Naive thymus-derived CD4-positive, alpha-beta T cell (primary cell): ENCODE results near the gene CREBBP. TPM values are rescaled to one million over a fixed set of nuclear protein-coding genes. Genes with fewer than 3 reads are reported as not detected.

Experiments
- ATAC-seq: fragments of 150-1000 bp; cut with Tn5 transposase; 2 replicates; pipeline ENCODE4 v1.10.0; 2021; ENCODE audit warnings: mild to moderate bottlenecking, moderate library complexity
- CTCF ChIA-PET: fragments of 350-600 bp; sonication (Branson Sonifier 250); formaldehyde crosslinking; loops from one replicate; lab custom pipeline; 2021; ENCODE audit warnings: antibody characterized with exemption; lab: Charles Lee
- POLR2A ChIA-PET: fragments of 350-600 bp; sonication (Branson Sonifier 250); formaldehyde crosslinking; loops from one replicate; lab custom pipeline; 2021; ENCODE audit warnings: antibody characterized with exemption, inconsistent platforms; lab: Charles Lee
- DNase-seq, 9 donors: peaks; one replicate each; pipeline versions ENCODE4 v3.0.0 to v3.0.0-alpha.2; 2020 to 2022; ENCODE audit warnings: mixed read lengths in 1 of 9
- H3K27ac ChIP-seq: one replicate; pipeline ENCODE4 v1.7.0; 2013; ENCODE audit warnings: mild to moderate bottlenecking, low read depth, low read length, moderate library complexity
- H3K27me3 ChIP-seq, 2 donors: one replicate each; pipeline ENCODE4 v1.7.0; 2013; ENCODE audit warnings: low read length in 2 of 2, mild to moderate bottlenecking in 2 of 2, moderate library complexity in 2 of 2; ENCODE audit not compliant: control insufficient read depth in 2 of 2, insufficient read depth in 2 of 2
- H3K36me3 ChIP-seq, 3 experiments: 1 replicate in 2 of 3; 2 replicates in 1 of 3; pipeline ENCODE4 v1.7.0; 2013; ENCODE audit warnings: low read length in 3 of 3, mild to moderate bottlenecking in 3 of 3, moderate library complexity in 1 of 3; ENCODE audit not compliant: insufficient read depth in 3 of 3, control insufficient read depth in 2 of 3
- H3K4me1 ChIP-seq, 2 donors: one replicate each; pipeline ENCODE4 v1.7.0; 2013; ENCODE audit warnings: low read length in 2 of 2, mild to moderate bottlenecking in 2 of 2, moderate library complexity in 1 of 2; ENCODE audit not compliant: control insufficient read depth in 2 of 2, insufficient read depth in 2 of 2
- H3K4me3 ChIP-seq: 2 replicates; pipeline ENCODE4 v1.7.0; 2013; ENCODE audit warnings: mild to moderate bottlenecking, low read length
- H3K9me3 ChIP-seq, 3 experiments: 1 replicate in 2 of 3; 2 replicates in 1 of 3; pipeline ENCODE4 v1.7.0; 2013; ENCODE audit warnings: low read length in 3 of 3; ENCODE audit not compliant: control insufficient read depth in 2 of 3
- H3K27ac Mint-ChIP-seq, 9 donors: one replicate each; pipeline ENCODE4 v1.8.0; 2020 to 2022; ENCODE audit warnings: mixed read lengths in 9 of 9, mild to moderate bottlenecking in 8 of 9, moderate library complexity in 5 of 9, inconsistent platforms in 2 of 9
- H3K27me3 Mint-ChIP-seq, 5 donors: one replicate each; pipeline ENCODE4 v1.8.0; 2021 to 2022; ENCODE audit warnings: mixed read lengths in 5 of 5, mild to moderate bottlenecking in 1 of 5
- H3K36me3 Mint-ChIP-seq, 5 donors: one replicate each; pipeline ENCODE4 v1.8.0; 2020 to 2022; ENCODE audit warnings: mixed read lengths in 5 of 5, mild to moderate bottlenecking in 3 of 5, inconsistent platforms in 1 of 5
- H3K4me1 Mint-ChIP-seq, 7 donors: one replicate each; pipeline ENCODE4 v1.8.0; 2020 to 2022; ENCODE audit warnings: mixed read lengths in 7 of 7, mild to moderate bottlenecking in 3 of 7, inconsistent platforms in 1 of 7
- H3K4me3 Mint-ChIP-seq, 10 donors: one replicate each; pipeline ENCODE4 v1.8.0; 2020 to 2022; ENCODE audit warnings: mild to moderate bottlenecking in 10 of 10, mixed read lengths in 10 of 10, moderate library complexity in 6 of 10, inconsistent platforms in 2 of 10
- H3K9me3 Mint-ChIP-seq, 11 donors: one replicate each; pipeline ENCODE4 v1.8.0; 2020 to 2022; ENCODE audit warnings: mixed read lengths in 11 of 11, mild to moderate bottlenecking in 4 of 11, inconsistent platforms in 1 of 11, moderate library complexity in 1 of 11
- intact Hi-C, 2 donors: fragments of 100-400 bp; cut with micrococcal nuclease; formaldehyde crosslinking; loops; one replicate each; pipeline ENCODE4 v1.15.1; 2023
- polyA plus RNA-seq, 2 donors: library from polyadenylated mRNA; unstranded; fragments of 300-500 nt; fragmentation: Illumina TruSeq; gene quantifications; one replicate each; pipeline ENCODE4 v1.2.3, GENCODE V29; 2021
- total RNA-seq, 6 experiments: library from RNA in 5 of 6; stranded (reverse) in 5 of 6; gene quantifications; 1 replicate in 5 of 6; 2 replicates in 1 of 6; pipeline ENCODE4 v1.2.3 and lab custom pipeline; 2021 to 2026

CREBBP gene
- total and polyA plus RNA-seq, 7 experiments from 2014 or later = 10.5 to 194 (median 126) TPM

DNA sequence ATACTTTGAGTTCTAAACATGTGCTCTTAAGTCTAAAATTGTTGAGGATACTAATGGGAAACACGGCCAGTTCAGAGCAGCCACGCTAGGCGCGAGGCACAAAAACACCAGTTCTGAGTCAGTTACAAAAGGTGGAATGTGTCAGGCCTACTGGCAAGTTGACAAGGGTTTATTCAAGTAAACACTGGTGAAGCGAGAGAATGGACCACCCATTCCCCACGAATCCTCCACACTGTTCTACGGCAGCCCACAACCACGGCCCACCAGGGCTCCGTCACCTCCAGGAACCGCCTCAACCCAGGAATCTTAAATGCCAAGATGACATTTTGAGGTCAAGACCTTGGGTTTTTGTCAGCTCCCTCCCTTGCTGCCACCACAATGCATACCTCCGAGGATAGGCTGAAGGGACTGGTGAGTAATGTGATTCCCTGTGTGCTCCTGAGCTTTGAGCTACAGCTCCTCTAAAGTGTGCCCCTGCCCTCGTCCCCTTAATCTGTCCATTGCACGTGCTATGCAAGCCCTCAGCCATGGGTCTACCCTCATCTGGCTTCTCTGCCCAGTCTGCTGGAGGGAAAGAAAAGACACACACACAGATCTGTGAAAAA is 134.7 kb downstream of the CREBBP start:
- Mint-ChIP-seq H3K27ac (peak overlapping the region in 2 of 9 donors; percentile 12 to 16), H3K27me3 (no peaks in the 10 kb centered on the region), H3K4me1 (peaks cover 6 to 14% (median 8%) of the 10 kb centered on the region in 7 donors), H3K4me3 (no peak overlapping the region), H3K36me3 (peaks cover 10 to 64% (median 26%) of the 10 kb centered on the region in 5 donors), H3K9me3 (peaks cover 0 to 2% (median 0%) of the 10 kb centered on the region in 11 donors)
- intact Hi-C loops = no loop called here
- H3K9me3 ChIP-seq = no peaks in the 10 kb centered on the region
- H3K4me1 ChIP-seq = no peaks in the 10 kb centered on the region
- ChIA-PET POLR2A (no interaction called here), CTCF (interaction anchor here (0.6 kb wide), 1 partner anchor 1054 kb away, joined by 3 read pairs; no protein-coding TSS in a partner anchor)
- H3K36me3 ChIP-seq = peaks cover 17 to 84% (median 21%) of the 10 kb centered on the region in 3 experiments
- no peak overlapping the region for H3K4me3 ChIP-seq
- ATAC-seq = no peak
- no peak for DNase-seq
- H3K27me3 ChIP-seq = no peaks in the 10 kb centered on the region
- H3K27ac ChIP-seq = no peak overlapping the region

DNA sequence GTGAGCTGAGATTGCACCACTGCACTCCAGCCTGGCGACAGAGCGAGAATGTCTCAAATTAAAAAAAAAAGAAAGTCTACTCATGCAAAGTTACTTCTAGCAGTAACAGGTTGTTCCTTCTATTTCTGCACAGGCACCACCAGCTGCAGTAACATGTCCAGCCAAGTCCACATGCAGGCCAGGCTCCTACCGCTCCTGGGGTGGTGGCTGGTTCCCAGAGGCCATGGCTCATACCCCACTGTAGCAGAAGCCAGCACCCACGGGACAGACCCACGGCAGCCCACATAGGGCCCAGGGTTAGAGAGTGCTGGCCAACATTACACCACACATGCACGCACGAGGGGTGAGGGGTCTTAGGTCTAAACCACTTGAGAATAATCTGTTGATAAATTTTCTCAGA is 136.5 kb downstream of the CREBBP start:
- Histone ChIP-seq H3K4me3 (no peak overlapping the region), H3K9me3 (no peaks in the 10 kb centered on the region), H3K36me3 (peaks cover 20 to 90% (median 20%) of the 10 kb centered on the region in 3 experiments), H3K4me1 (no peaks in the 10 kb centered on the region), H3K27me3 (no peaks in the 10 kb centered on the region), H3K27ac (no peak overlapping the region)
- H3K36me3 Mint-ChIP-seq = peaks cover 10 to 67% (median 23%) of the 10 kb centered on the region in 5 donors
- no peak overlapping the region for H3K27ac Mint-ChIP-seq
- peaks cover 0 to 2% (median 0%) of the 10 kb centered on the region in 11 donors for H3K9me3 Mint-ChIP-seq
- H3K4me3 Mint-ChIP-seq = no peak overlapping the region
- CTCF ChIA-PET = no interaction called here
- DNase-seq (no peak), ATAC-seq (no peak)
- H3K27me3 Mint-ChIP-seq = no peaks in the 10 kb centered on the region
- intact Hi-C loops = no loop called here
- POLR2A ChIA-PET = no interaction called here
- peaks cover 0 to 5% (median 0%) of the 10 kb centered on the region in 7 donors for H3K4me1 Mint-ChIP-seq

DNA sequence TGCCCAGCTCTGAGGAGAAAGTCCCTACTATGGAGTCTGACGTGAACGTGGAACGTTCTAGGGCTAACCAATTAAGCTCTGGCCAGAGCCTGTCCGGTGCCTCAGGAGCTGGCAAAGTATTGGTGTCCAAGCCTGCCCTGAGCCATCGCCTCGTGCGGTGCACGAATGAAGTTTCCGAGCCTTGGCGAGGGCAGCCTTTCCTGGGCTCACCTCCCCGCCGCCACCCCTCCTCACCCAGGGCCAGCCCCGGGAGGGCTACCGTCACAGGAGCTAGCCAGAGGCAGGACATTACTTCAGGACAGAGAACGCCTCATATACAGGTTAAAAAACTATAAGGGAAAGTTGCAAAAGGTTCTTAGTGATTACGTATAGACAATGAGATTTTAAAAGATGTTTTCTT is 139.6 kb downstream of the CREBBP start:
- H3K9me3 Mint-ChIP-seq = no peaks in the 10 kb centered on the region
- POLR2A ChIA-PET = no interaction called here
- Histone ChIP-seq H3K27ac (no peak overlapping the region), H3K9me3 (no peaks in the 10 kb centered on the region), H3K36me3 (peaks cover 21 to 93% (median 31%) of the 10 kb centered on the region in 3 experiments), H3K4me3 (no peak overlapping the region), H3K27me3 (no peaks in the 10 kb centered on the region), H3K4me1 (no peaks in the 10 kb centered on the region)
- H3K36me3 Mint-ChIP-seq = peaks cover 17 to 70% (median 36%) of the 10 kb centered on the region in 5 donors
- H3K27me3 Mint-ChIP-seq = no peaks in the 10 kb centered on the region
- peaks cover 0 to 4% (median 0%) of the 10 kb centered on the region in 7 donors for H3K4me1 Mint-ChIP-seq
- ATAC-seq (no peak), DNase-seq (no peak)
- intact Hi-C loops = no loop called here
- CTCF ChIA-PET = no interaction called here
- no peak overlapping the region for H3K4me3 Mint-ChIP-seq
- no peak overlapping the region for H3K27ac Mint-ChIP-seq

DNA sequence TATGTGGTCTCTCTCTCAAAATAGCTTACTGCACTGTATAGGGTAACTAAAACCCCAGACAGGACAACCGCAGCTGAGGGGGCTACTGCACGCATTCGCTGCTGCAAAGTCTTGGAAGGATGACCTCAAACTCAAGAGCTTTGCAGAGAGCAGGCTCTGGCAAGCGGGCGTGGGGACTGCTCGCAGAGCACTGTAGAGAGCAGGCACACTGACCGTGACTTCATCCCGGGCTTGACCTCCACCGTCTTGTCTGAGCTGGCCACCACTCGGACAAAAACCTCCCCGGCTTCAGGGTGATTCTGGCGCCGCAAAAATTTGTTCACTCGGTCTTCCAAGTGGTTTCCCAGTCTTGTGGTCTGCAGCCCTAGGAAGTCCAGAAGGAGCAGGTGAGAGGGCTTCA is 140.3 kb downstream of the CREBBP start:
- Histone ChIP-seq H3K27me3 (no peaks in the 10 kb centered on the region), H3K4me3 (no peak overlapping the region), H3K4me1 (no peaks in the 10 kb centered on the region), H3K36me3 (peaks cover 19 to 93% (median 33%) of the 10 kb centered on the region in 3 experiments), H3K27ac (no peak overlapping the region), H3K9me3 (no peaks in the 10 kb centered on the region)
- peaks cover 15 to 67% (median 37%) of the 10 kb centered on the region in 5 donors for H3K36me3 Mint-ChIP-seq
- no peaks in the 10 kb centered on the region for H3K27me3 Mint-ChIP-seq
- intact Hi-C loops = no loop called here
- ATAC-seq (no peak), DNase-seq (no peak)
- POLR2A ChIA-PET = no interaction called here
- H3K9me3 Mint-ChIP-seq = no peaks in the 10 kb centered on the region
- CTCF ChIA-PET = no interaction called here
- H3K27ac Mint-ChIP-seq = no peak overlapping the region
- H3K4me3 Mint-ChIP-seq = no peak overlapping the region
- H3K4me1 Mint-ChIP-seq = peaks cover 0 to 8% (median 0%) of the 10 kb centered on the region in 7 donors

GRCh38 chr16:3739636-3740035 is 140.9 kb downstream of the CREBBP start:
- DNase-seq (no peak), ATAC-seq (no peak)
- no peaks in the 10 kb centered on the region for H3K9me3 ChIP-seq
- Mint-ChIP-seq H3K9me3 (peaks cover 0 to 3% (median 0%) of the 10 kb centered on the region in 11 donors), H3K4me1 (peaks cover 0 to 8% (median 0%) of the 10 kb centered on the region in 7 donors), H3K36me3 (peaks cover 15 to 69% (median 36%) of the 10 kb centered on the region in 5 donors), H3K4me3 (no peak overlapping the region), H3K27ac (no peak overlapping the region), H3K27me3 (no peaks in the 10 kb centered on the region)
- no peaks in the 10 kb centered on the region for H3K4me1 ChIP-seq
- ChIA-PET POLR2A (interaction anchor here (0.6 kb wide), 1 partner anchor 9 kb away, joined by 3 read pairs; no protein-coding TSS in a partner anchor), CTCF (no interaction called here)
- peaks cover 21 to 93% (median 29%) of the 10 kb centered on the region in 3 experiments for H3K36me3 ChIP-seq
- H3K27me3 ChIP-seq = no peaks in the 10 kb centered on the region
- no peak overlapping the region for H3K27ac ChIP-seq
- H3K4me3 ChIP-seq = no peak overlapping the region
- intact Hi-C loops = no loop called here

DNA sequence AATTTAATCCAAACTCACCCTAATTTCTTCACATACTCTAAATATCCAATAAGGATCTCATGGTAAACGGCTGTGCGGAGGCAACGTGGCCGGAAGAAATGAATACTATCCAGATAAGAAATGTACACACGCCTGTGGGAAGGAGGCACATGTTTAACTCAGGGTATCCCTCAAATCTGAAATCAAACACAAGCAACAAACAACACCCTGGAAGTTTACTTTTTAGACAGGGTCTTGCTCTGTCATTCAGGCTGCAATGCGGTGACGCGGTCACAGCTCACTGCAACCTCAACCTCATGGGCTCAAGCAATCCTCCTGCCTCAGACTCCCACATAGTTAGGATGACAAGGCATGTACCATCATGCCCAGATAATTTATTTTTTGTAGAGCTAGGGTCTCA is 142.0 kb downstream of the CREBBP start:
- peak overlapping the region in 1 of 9 donors; percentile 45 for H3K27ac Mint-ChIP-seq
- intact Hi-C loops = no loop called here
- no peak for DNase-seq
- peaks cover 15 to 70% (median 38%) of the 10 kb centered on the region in 5 donors for H3K36me3 Mint-ChIP-seq
- H3K4me1 Mint-ChIP-seq = peaks cover 0 to 8% (median 0%) of the 10 kb centered on the region in 7 donors
- peaks cover 22 to 93% (median 23%) of the 10 kb centered on the region in 3 experiments for H3K36me3 ChIP-seq
- no peak for ATAC-seq
- ChIA-PET CTCF (interaction anchor here (0.7 kb wide), 1 partner anchor 42 kb away, joined by 6 read pairs; no protein-coding TSS in a partner anchor), POLR2A (interaction anchor here (0.5 kb wide), 1 partner anchor 81 kb away, joined by 3 read pairs; no protein-coding TSS in a partner anchor)
- no peak overlapping the region for H3K4me3 ChIP-seq
- H3K4me3 Mint-ChIP-seq = no peak overlapping the region
- H3K9me3 ChIP-seq = no peaks in the 10 kb centered on the region
- no peak overlapping the region for H3K27ac ChIP-seq
- no peaks in the 10 kb centered on the region for H3K4me1 ChIP-seq
- peaks cover 0 to 3% (median 0%) of the 10 kb centered on the region in 11 donors for H3K9me3 Mint-ChIP-seq
- no peaks in the 10 kb centered on the region for H3K27me3 ChIP-seq
- H3K27me3 Mint-ChIP-seq = no peaks in the 10 kb centered on the region
